Stimulated activated CD8-positive, alpha-beta memory T cell treated with anti-CD3 and anti-CD28 coated beads, Interleukin-12 subunit alpha, Interleukin-12 subunit beta, amount 100 ng/mL, for 24 hours (primary cell): Measurements from ENCODE around the gene CAPZB.

ENCODE experiments used
- DNase-seq: peaks from one replicate; pipeline ENCODE4 v3.0.0-alpha.2; 2020; ENCODE audit errors: extremely low read depth

CAPZB gene

GRCh38 chr1:19468397-19468956 lies 16.9 kb downstream of the CAPZB start:
- no peak for DNase-seq

GRCh38 chr1:19467199-19468187 lies 17.8 kb downstream of the CAPZB start:
- no peak for DNase-seq

- DNase-seq, result no peak
Observed at GRCh38 chr1:19466112-19466561, 19.2 kb downstream of the CAPZB start.

GRCh38 chr1:19465650-19466049 lies 19.7 kb downstream of the CAPZB start:
- DNase-seq, result no peak

- no peak for DNase-seq
Observed at GRCh38 chr1:19465123-19465522, 20.2 kb downstream of the CAPZB start.

GRCh38 chr1:19464696-19465095 lies 20.6 kb downstream of the CAPZB start:
- DNase-seq, result no peak

GRCh38 chr1:19463504-19463803 lies 21.9 kb downstream of the CAPZB start:
- no peak for DNase-seq

- no peak for DNase-seq
Observed at GRCh38 chr1:19462781-19463503, 22.4 kb downstream of the CAPZB start.

GRCh38 chr1:19461220-19461554 lies 24.2 kb downstream of the CAPZB start:
- DNase-seq, result no peak

GRCh38 chr1:19460535-19461219 lies 24.7 kb downstream of the CAPZB start:
- no peak for DNase-seq

GRCh38 chr1:19458815-19459417 lies 26.4 kb downstream of the CAPZB start:
- no peak for DNase-seq

GRCh38 chr1:19457607-19458006 lies 27.7 kb downstream of the CAPZB start:
- no peak for DNase-seq

- no peak for DNase-seq
Observed at GRCh38 chr1:19456968-19457441, 28.3 kb downstream of the CAPZB start.

- no peak for DNase-seq
Observed at GRCh38 chr1:19455353-19455752, 30.0 kb downstream of the CAPZB start.

GRCh38 chr1:19454265-19455146 lies 30.8 kb downstream of the CAPZB start:
- no peak for DNase-seq

- no peak for DNase-seq
Observed at GRCh38 chr1:19453741-19454201, 31.6 kb downstream of the CAPZB start.

GRCh38 chr1:19452221-19452663 lies 33.1 kb downstream of the CAPZB start:
- no peak for DNase-seq

- no peak for DNase-seq
Observed at GRCh38 chr1:19450811-19451515, 34.4 kb downstream of the CAPZB start.

GRCh38 chr1:19449454-19450228 lies 35.7 kb downstream of the CAPZB start:
- DNase-seq, result no peak
